IMR-90 (cell line): ENCODE data around the gene IFIH1. TPM values are rescaled to one million over a fixed set of nuclear protein-coding genes. Genes with fewer than 3 reads are reported as not detected.

Source experiments
- ATAC-seq: fragments of 200-7000 bp; cut with Tn5 transposase; 2 replicates; pipeline ENCODE4 v1.9.1; 2020; ENCODE audit warnings: low read depth, mild to moderate bottlenecking, moderate library complexity
- BruUV-seq: library from RNA; stranded (reverse); fragments of 400-500 nt; replicated peaks from 2 replicates; lab custom pipeline; 2021; lab: Mats Ljungman, UMichigan
- CTCF ChIA-PET: fragments of 300-600 bp; formaldehyde crosslinking; extraction: SDS; loops from one replicate; lab custom pipeline; 2021; ENCODE audit warnings: antibody characterized with exemption; lab: Yijun Ruan, JAX
- POLR2A ChIA-PET: fragments of 300-600 bp; sonication (Branson Sonifier 250); formaldehyde crosslinking; loops from one replicate; lab custom pipeline; 2022; ENCODE audit warnings: antibody characterized with exemption; ENCODE audit not compliant: unreplicated experiment; lab: Charles Lee
- DNase-seq: peaks from one replicate; pipeline ENCODE4 v3.0.0; 2013
- H2AFZ ChIP-seq: replicated peaks from 2 replicates; pipeline ENCODE3; 2013; ENCODE audit warnings: low read length, mild to moderate bottlenecking; ENCODE audit not compliant: poor library complexity
- H2AK5ac ChIP-seq: 2 replicates; pipeline ENCODE4 v1.6.1; 2013; ENCODE audit warnings: low read depth, low read length, inconsistent platforms
- H2AK9ac ChIP-seq: replicated peaks from 2 replicates; pipeline ENCODE3; 2013; ENCODE audit warnings: mild to moderate bottlenecking, low read depth, low read length, moderate library complexity; ENCODE audit not compliant: poor library complexity
- H2BK120ac ChIP-seq: 2 replicates; pipeline ENCODE4 v1.6.1; 2013; ENCODE audit warnings: low read depth, low read length, inconsistent platforms
- H2BK15ac ChIP-seq: 3 replicates; pipeline ENCODE4 v1.6.1; 2013; ENCODE audit warnings: low read depth, low read length, inconsistent platforms
- H2BK20ac ChIP-seq: 2 replicates; pipeline ENCODE4 v1.6.1; 2013; ENCODE audit warnings: low read depth, mild to moderate bottlenecking, inconsistent platforms, low read length, moderate library complexity
- H2BK5ac ChIP-seq: 2 replicates; pipeline ENCODE4 v1.6.1; 2013; ENCODE audit warnings: mild to moderate bottlenecking, low read depth, low read length, inconsistent platforms; ENCODE audit not compliant: poor library complexity, severe bottlenecking
- H3K14ac ChIP-seq: replicated peaks from 2 replicates; pipeline ENCODE4 v1.6.1; 2013; ENCODE audit warnings: low read depth, low read length, inconsistent platforms
- H3K18ac ChIP-seq: 2 replicates; pipeline ENCODE4 v1.6.1; 2013; ENCODE audit warnings: low read depth, low read length, control low read depth
- H3K23ac ChIP-seq: 2 replicates; pipeline ENCODE4 v1.6.1; 2013; ENCODE audit warnings: low read depth, low read length, inconsistent platforms
- H3K27ac ChIP-seq: 2 replicates; pipeline ENCODE4 v1.5.1; 2013; ENCODE audit warnings: mild to moderate bottlenecking, control low read depth, low read length; ENCODE audit not compliant: insufficient read depth
- H3K27me3 ChIP-seq: 2 replicates; pipeline ENCODE4 v1.6.1; 2013; ENCODE audit warnings: low read length; ENCODE audit not compliant: control insufficient read depth, insufficient read depth
- H3K36me3 ChIP-seq: 2 replicates; pipeline ENCODE4 v1.6.1; 2013; ENCODE audit warnings: low read length, mixed read lengths; ENCODE audit not compliant: control insufficient read depth, insufficient read depth
- H3K4ac ChIP-seq: 2 replicates; pipeline ENCODE4 v1.6.1; 2013; ENCODE audit warnings: low read depth, low read length, inconsistent platforms
- H3K4me1 ChIP-seq: 2 replicates; pipeline ENCODE4 v1.6.1; 2013; ENCODE audit warnings: low read length, mixed read lengths; ENCODE audit not compliant: control insufficient read depth, insufficient read depth
- H3K4me2 ChIP-seq: 2 replicates; pipeline ENCODE4 v1.6.1; 2013; ENCODE audit warnings: low read depth, mild to moderate bottlenecking, control low read depth, low read length, moderate library complexity
- H3K4me3 ChIP-seq: 2 replicates; pipeline ENCODE4 v1.5.1; 2013; ENCODE audit warnings: low read depth, mild to moderate bottlenecking, control low read depth, low read length, moderate library complexity; ENCODE audit not compliant: insufficient read depth
- H3K56ac ChIP-seq: 2 replicates; pipeline ENCODE4 v1.6.1; 2013; ENCODE audit warnings: low read length, inconsistent platforms; ENCODE audit not compliant: insufficient read depth; ENCODE audit errors: extremely low read depth
- H3K79me1 ChIP-seq, 2 experiments: 2 replicates each; pipeline ENCODE4 v1.6.1; 2013; ENCODE audit warnings: low read length in 2 of 2, inconsistent platforms in 1 of 2, low read depth in 1 of 2
- H3K9ac ChIP-seq: 2 replicates; pipeline ENCODE4 v1.6.1; 2013; ENCODE audit warnings: low read depth, low read length, control low read depth
- H3K9me1 ChIP-seq: 2 replicates; pipeline ENCODE4 v1.6.1; 2013; ENCODE audit warnings: low read length, inconsistent platforms; ENCODE audit not compliant: insufficient read depth
- H3K9me3 ChIP-seq: 2 replicates; pipeline ENCODE4 v1.6.1; 2013; ENCODE audit warnings: low read length; ENCODE audit not compliant: control insufficient read depth, insufficient read depth
- H4K20me1 ChIP-seq: 2 replicates; pipeline ENCODE4 v1.6.1; 2013; ENCODE audit warnings: low read length, inconsistent platforms; ENCODE audit not compliant: insufficient read depth
- H4K5ac ChIP-seq: 2 replicates; pipeline ENCODE4 v1.6.1; 2013; ENCODE audit warnings: mild to moderate bottlenecking, low read depth, low read length, control low read depth
- H4K8ac ChIP-seq, 2 experiments: 2 replicates each; pipeline ENCODE4 v1.6.1; 2013; ENCODE audit warnings: low read depth in 2 of 2, low read length in 2 of 2, control low read depth in 1 of 2, inconsistent platforms in 1 of 2
- H4K91ac ChIP-seq: 2 replicates; pipeline ENCODE4 v1.6.1; 2013; ENCODE audit warnings: low read depth, low read length, inconsistent platforms; ENCODE audit not compliant: insufficient read depth
- BHLHE40 ChIP-seq: fragments of 150-350 bp; IDR thresholded peaks from 2 replicates; pipeline ENCODE4 v1.6.1; 2016; ENCODE audit warnings: mild to moderate bottlenecking, low read depth, low read length
- CEBPB ChIP-seq: IDR thresholded peaks from 2 replicates; pipeline ENCODE4 v1.6.1; 2012; ENCODE audit warnings: low read depth, low read length, improper control_type of control experiment
- CHD1 ChIP-seq: IDR thresholded peaks from 2 replicates; pipeline ENCODE4 v1.6.1; 2012; ENCODE audit warnings: low read depth, low read length, improper control_type of control experiment
- FOS ChIP-seq: fragments of 150-350 bp; IDR thresholded peaks from 2 replicates; pipeline ENCODE4 v1.6.1; 2016; ENCODE audit warnings: low read depth, low read length
- MAFK ChIP-seq: IDR thresholded peaks from 2 replicates; pipeline ENCODE4 v1.6.1; 2012; ENCODE audit warnings: low read depth, low read length, improper control_type of control experiment
- MAZ ChIP-seq: IDR thresholded peaks from 2 replicates; pipeline ENCODE4 v1.6.1; 2012; ENCODE audit warnings: low read depth, mild to moderate bottlenecking, low read length, improper control_type of control experiment, moderate library complexity, borderline replicate concordance
- MXI1 ChIP-seq: IDR thresholded peaks from 2 replicates; pipeline ENCODE4 v1.6.1; 2012; ENCODE audit warnings: low read depth, mild to moderate bottlenecking, low read length, moderate library complexity, borderline replicate concordance
- NFE2L2 ChIP-seq: fragments of 150-350 bp; IDR thresholded peaks from 2 replicates; pipeline ENCODE4 v1.6.1; 2016; ENCODE audit warnings: low read depth, mild to moderate bottlenecking, low read length
- POLR2A ChIP-seq: IDR thresholded peaks from 2 replicates; pipeline ENCODE4 v1.6.1; 2012; ENCODE audit warnings: mild to moderate bottlenecking, low read depth, low read length
- RAD21 ChIP-seq: IDR thresholded peaks from 2 replicates; pipeline ENCODE4 v1.6.1; 2012; ENCODE audit warnings: low read length, improper control_type of control experiment
- RCOR1 ChIP-seq: IDR thresholded peaks from 2 replicates; pipeline ENCODE4 v1.6.1; 2012; ENCODE audit warnings: mild to moderate bottlenecking, low read length, improper control_type of control experiment; ENCODE audit not compliant: insufficient replicate concordance
- RFX5 ChIP-seq: IDR thresholded peaks from 2 replicates; pipeline ENCODE4 v1.8.0; 2012; ENCODE audit warnings: low read depth, mild to moderate bottlenecking, low read length, moderate library complexity
- SMC3 ChIP-seq: fragments of 150-350 bp; IDR thresholded peaks from 2 replicates; pipeline ENCODE4 v1.6.1; 2016; ENCODE audit warnings: low read depth, mild to moderate bottlenecking, antibody characterized with exemption, low read length, moderate library complexity
- WGBS, 2 experiments: methylation state at CpG; one replicate each; pipeline versions ENCODE4 v1.1.5 to v1.1.7; 2013; ENCODE audit warnings: missing lambda C conversion rate in 2 of 2; ENCODE audit not compliant: insufficient read length in 1 of 2; ENCODE audit errors: extremely low coverage in 2 of 2; 5-methylcytosine and 5-hydroxymethylcytosine counted together
- dilution Hi-C: fragments of 300-500 bp; cut with HindIII; formaldehyde crosslinking; loops from one replicate; pipeline ENCODE4 v1.14.3; 2018; ENCODE audit warnings: low sequenced_read_pairs; ENCODE audit not compliant: unreplicated experiment
- in situ Hi-C: fragments of 300-500 bp; cut with MboI; formaldehyde crosslinking; loops from 3 replicates; pipeline ENCODE4 v1.14.3; 2019; ENCODE audit warnings: low sequenced_read_pairs, inconsistent platforms, mixed read lengths
- intact Hi-C: fragments of 100-400 bp; cut with micrococcal nuclease; formaldehyde crosslinking; loops from 2 replicates; pipeline ENCODE4 v1.10.0; 2022
- polyA plus RNA-seq, 3 experiments: library from polyadenylated mRNA; depleted of rRNA; stranded (reverse); fragments of >200 nt; gene quantifications; 2 replicates each; pipeline ENCODE4 v1.2.3, GENCODE V29; 2012; ENCODE audit warnings: low replicate concordance in 1 of 3
- total RNA-seq: library from RNA; depleted of rRNA; stranded (reverse); fragments of >200 nt; gene quantifications from 2 replicates; pipeline ENCODE4 v1.2.3, GENCODE V29; 2012
- TF ChIP-seq, protein P1 (sequence below): conservative IDR thresholded peaks from 2 replicates; pipeline ENCODE4 v1.5.1; 2012; ENCODE audit warnings: mild to moderate bottlenecking, low read depth, low read length, improper control_type of control experiment
- TF ChIP-seq, protein P2 (sequence below): fragments of 150-350 bp; IDR thresholded peaks from 2 replicates; pipeline ENCODE4 v1.6.1; 2017; ENCODE audit warnings: mild to moderate bottlenecking, antibody characterized with exemption, low read length, low read depth
- TF ChIP-seq, protein P3 (sequence below): fragments of 150-350 bp; IDR thresholded peaks from 2 replicates; pipeline ENCODE4 v1.6.1; 2016; ENCODE audit warnings: low read depth, mild to moderate bottlenecking, low read length, moderate library complexity, borderline replicate concordance

The IFIH1 gene
- total and polyA plus RNA-seq, 2 of the 4 experiments (the other 2 are of a cell fraction), result 1.3 to 1.4 TPM

DNA sequence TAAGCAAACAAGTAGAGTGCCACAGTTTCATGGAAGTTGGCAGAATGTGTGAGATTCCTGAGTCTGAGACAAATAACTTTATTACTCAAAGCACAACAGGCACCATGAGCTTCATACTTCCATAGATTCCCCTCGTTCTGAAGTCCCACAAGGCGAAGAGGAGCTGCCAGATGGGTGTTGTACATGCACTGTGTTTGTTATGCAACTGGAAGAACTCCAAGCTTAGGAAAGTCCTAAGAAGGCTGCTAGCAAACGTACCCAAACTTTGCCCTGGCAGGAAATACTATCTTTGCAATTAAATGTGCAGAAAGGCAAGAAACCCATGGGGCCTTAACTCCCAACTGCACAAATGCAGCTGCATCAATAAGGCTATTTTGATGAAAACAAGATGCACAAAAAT, 23.8 kb upstream of the IFIH1 start:
- dilution Hi-C loops, result no loop called here
- H3K4me2 ChIP-seq, result no peak overlapping the region
- TF ChIP-seq RFX5 (no peak), CHD1 (no peak), RCOR1 (no peak), RAD21 (no peak), NFE2L2 (no peak), MAFK (no peak), MXI1 (no peak), BHLHE40 (no peak), MAZ (no peak), SMC3 (no peak), CEBPB (no peak), FOS (no peak), POLR2A (no peak)
- TF ChIP-seq, protein P1, sequence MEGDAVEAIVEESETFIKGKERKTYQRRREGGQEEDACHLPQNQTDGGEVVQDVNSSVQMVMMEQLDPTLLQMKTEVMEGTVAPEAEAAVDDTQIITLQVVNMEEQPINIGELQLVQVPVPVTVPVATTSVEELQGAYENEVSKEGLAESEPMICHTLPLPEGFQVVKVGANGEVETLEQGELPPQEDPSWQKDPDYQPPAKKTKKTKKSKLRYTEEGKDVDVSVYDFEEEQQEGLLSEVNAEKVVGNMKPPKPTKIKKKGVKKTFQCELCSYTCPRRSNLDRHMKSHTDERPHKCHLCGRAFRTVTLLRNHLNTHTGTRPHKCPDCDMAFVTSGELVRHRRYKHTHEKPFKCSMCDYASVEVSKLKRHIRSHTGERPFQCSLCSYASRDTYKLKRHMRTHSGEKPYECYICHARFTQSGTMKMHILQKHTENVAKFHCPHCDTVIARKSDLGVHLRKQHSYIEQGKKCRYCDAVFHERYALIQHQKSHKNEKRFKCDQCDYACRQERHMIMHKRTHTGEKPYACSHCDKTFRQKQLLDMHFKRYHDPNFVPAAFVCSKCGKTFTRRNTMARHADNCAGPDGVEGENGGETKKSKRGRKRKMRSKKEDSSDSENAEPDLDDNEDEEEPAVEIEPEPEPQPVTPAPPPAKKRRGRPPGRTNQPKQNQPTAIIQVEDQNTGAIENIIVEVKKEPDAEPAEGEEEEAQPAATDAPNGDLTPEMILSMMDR, result no peak
- TF ChIP-seq, protein P2, sequence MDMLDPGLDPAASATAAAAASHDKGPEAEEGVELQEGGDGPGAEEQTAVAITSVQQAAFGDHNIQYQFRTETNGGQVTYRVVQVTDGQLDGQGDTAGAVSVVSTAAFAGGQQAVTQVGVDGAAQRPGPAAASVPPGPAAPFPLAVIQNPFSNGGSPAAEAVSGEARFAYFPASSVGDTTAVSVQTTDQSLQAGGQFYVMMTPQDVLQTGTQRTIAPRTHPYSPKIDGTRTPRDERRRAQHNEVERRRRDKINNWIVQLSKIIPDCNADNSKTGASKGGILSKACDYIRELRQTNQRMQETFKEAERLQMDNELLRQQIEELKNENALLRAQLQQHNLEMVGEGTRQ, result no peak
- TF ChIP-seq, protein P3, sequence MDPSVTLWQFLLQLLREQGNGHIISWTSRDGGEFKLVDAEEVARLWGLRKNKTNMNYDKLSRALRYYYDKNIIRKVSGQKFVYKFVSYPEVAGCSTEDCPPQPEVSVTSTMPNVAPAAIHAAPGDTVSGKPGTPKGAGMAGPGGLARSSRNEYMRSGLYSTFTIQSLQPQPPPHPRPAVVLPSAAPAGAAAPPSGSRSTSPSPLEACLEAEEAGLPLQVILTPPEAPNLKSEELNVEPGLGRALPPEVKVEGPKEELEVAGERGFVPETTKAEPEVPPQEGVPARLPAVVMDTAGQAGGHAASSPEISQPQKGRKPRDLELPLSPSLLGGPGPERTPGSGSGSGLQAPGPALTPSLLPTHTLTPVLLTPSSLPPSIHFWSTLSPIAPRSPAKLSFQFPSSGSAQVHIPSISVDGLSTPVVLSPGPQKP, result no peak
- no peaks in the 10 kb centered on the region for H3K79me1 ChIP-seq
- no TSS peak for BruUV-seq
- in situ Hi-C loops, result no loop called here
- no peak overlapping the region for H2AFZ ChIP-seq
- H2BK15ac ChIP-seq, result no peak overlapping the region
- no peak overlapping the region for H3K23ac ChIP-seq
- 0% methylated on average over 1 of the region's 3 CpGs; no CpG with 5 or more reads in 1 of the 2 experiments for WGBS, 2 experiments
- ATAC-seq (no peak), DNase-seq (no peak)
- H3K9me1 ChIP-seq, result no peaks in the 10 kb centered on the region
- H3K56ac ChIP-seq, result no peak overlapping the region
- H2BK20ac ChIP-seq, result no peak overlapping the region
- H3K9me3 ChIP-seq, result no peaks in the 10 kb centered on the region
- no peak overlapping the region for H4K5ac ChIP-seq
- H2AK9ac ChIP-seq, result no peak overlapping the region
- H3K9ac ChIP-seq, result no peak overlapping the region
- no peak overlapping the region for H3K27ac ChIP-seq
- H4K20me1 ChIP-seq, result no peaks in the 10 kb centered on the region
- H4K8ac ChIP-seq, result no peak overlapping the region
- H3K27me3 ChIP-seq, result no peaks in the 10 kb centered on the region
- no peak overlapping the region for H2AK5ac ChIP-seq
- H3K4me1 ChIP-seq, result no peaks in the 10 kb centered on the region
- CTCF ChIA-PET, result interaction anchor here (0.9 kb wide), 1 partner anchor 8 kb away, joined by 3 read pairs; no protein-coding TSS in a partner anchor
- no peaks in the 10 kb centered on the region for H3K36me3 ChIP-seq
- H4K91ac ChIP-seq, result no peak overlapping the region
- H3K18ac ChIP-seq, result no peak overlapping the region
- no peak overlapping the region for H2BK120ac ChIP-seq
- H3K4me3 ChIP-seq, result no peak overlapping the region
- POLR2A ChIA-PET, result no interaction called here
- no peak overlapping the region for H2BK5ac ChIP-seq
- intact Hi-C loops, result no loop called here
- H3K4ac ChIP-seq, result no peak overlapping the region
- no peak overlapping the region for H3K14ac ChIP-seq
